Measurements from ENCODE around the gene COPA. TPM values are rescaled to one million over a fixed set of nuclear protein-coding genes. Genes with fewer than 3 reads are reported as not detected.

COPA gene
- polyA plus RNA-seq, 1 donor, result 126 TPM

DNA sequence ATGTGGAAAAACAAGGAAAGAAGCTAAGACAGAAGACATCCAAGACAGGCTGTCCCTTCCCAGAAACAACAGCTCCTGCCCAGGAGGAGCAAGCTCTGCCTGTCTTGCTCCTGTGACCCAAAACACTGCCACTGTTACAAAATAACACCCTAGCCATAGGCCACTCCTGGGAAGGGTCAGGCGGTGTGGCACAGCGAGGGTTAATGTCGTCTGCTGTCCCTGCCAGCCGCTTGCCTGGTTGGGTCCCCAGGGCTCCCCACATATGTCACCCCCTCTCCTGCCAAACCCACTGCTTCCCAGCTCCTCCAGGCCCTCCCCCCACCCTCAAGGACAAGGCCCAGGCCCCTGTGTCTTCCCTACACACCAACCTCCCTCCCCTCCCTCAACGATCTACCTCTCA lies 20.0 kb upstream of the COPA start:
- no peak for DNase-seq (ENCODE audit: low read depth)

DNA sequence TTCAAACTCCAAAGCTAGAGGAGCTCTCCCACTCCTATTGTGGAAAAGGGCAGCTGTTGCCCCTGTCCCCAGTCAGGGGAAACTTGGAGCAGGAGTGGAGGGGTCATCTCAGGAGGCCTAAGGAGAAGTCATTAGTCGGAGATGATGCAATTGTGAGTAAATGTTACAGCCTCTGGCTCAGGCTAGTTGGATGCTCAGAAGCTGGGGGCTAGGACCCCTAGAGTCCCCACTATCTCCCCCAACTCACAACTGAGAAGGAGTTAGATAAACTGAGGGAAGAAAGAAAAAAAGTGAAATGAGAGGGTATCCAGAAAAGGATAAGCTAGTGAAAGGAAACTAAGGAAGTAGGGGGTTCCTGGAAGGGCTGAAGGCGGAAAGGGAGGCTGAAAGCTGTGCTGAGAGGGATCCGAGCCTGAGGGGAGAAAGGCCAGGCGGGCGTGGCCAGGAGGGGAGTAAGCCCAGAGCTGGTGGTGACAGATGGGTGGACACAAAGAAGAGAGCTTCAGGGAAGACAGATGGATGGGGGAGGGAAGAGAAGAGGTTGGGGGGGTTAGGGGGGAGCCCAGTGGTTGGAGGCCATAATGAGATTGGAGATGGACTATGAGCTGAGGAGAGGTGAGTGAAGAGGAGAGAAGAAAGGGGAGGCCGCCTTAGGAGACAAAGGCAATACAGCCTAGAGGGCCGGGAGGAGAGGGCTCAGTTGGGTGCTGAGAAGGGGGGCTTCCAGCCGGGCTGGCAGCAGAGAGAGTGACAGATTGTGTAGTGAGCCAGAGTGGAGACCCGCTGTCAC lies 19.3 kb upstream of the COPA start:
- DNase-seq (ENCODE audit: low read depth), result no peak

DNA sequence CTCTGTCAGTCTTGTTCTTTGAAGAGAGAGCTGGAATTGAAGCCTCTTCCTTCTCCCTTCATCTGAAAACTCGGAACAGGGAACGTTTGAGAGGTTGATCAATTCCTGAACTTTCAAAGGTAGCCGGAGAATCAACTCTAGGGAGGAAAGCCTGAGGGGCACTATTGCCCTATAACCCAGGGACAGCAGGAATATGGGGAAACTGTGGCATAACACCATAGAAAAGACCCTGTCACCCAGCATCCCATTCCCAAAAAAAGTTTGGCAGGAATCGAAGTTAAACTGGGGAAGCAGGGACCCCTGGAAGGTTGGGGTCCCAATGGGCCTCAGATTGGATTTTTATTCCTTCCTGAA lies 18.7 kb upstream of the COPA start:
- DNase-seq (ENCODE audit: low read depth), result no peak

DNA sequence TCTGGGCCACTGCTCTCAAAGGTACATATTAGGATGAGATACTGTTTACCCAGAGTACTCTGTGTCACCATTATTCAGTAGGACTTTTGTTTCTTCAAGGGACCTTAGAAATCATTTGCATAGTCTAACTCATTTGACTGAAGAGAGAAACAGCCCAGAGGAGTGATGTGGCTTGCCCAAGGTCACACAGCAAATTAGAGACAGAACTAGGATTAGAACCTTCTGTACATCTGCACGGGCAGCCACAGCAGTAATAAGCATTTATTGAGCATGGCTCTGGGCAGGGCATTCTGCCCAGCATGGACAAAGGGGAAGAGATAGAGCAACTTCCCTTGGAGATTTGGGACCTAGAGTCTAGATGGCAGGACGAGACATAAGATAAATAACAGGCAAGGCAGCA lies 18.1 kb upstream of the COPA start:
- no peak for DNase-seq (ENCODE audit: low read depth)

DNA sequence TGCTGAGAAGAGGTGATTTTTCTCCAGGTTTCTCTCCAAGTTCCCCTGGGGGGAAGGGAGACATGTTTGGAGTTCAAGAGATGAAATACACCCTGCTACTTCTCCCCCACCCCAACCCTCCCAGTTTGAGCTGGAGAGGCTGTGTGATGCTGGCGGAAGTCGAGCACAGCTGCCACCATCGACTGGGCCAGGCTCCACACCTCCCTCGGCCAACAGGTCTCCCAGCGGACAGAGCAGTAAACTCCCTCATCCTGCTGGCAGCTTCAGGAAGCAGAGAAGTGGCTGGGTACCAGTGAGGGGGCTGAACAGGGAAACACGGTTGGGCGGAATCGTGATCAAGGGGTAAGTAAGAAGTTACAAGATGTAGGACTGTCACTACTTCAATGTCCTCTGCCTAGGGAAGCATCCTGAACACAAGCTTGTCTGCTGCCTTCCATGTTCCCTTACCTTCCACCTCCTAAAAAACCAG lies 17.2 kb upstream of the COPA start:
- no peak for DNase-seq (ENCODE audit: low read depth)

DNA sequence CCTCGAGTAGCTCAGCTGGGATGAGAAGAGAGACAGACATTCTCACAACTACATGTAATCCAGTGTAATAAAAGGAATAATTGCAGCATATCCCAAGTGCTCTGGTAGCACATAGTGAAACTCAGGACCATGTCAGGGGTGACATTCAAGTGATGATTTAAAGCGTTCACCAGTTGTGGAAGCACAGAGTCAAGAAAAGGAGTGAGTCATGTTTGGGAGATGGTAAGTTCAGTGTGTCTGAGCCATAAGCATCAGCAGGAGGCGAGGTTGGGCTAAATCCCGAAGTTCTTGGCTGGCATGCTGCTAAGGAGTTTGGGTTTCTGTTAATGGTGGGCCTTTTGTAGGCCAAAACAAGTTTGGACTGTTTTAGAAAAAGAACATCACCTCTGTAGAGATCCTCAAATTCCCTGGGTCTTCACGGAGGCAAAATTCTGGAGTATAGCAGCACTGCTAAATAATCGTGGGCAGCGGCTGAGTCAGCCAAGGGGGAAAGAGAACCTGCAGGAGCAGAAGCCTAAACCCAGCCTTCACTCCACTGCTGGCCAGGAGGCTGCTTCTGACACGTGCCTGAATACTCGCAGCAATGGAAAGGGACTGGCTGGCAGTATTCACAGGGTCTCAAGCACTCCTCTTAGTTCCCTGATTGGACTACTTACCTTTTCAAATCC lies 16.6 kb upstream of the COPA start:
- no peak for DNase-seq (ENCODE audit: low read depth)

DNA sequence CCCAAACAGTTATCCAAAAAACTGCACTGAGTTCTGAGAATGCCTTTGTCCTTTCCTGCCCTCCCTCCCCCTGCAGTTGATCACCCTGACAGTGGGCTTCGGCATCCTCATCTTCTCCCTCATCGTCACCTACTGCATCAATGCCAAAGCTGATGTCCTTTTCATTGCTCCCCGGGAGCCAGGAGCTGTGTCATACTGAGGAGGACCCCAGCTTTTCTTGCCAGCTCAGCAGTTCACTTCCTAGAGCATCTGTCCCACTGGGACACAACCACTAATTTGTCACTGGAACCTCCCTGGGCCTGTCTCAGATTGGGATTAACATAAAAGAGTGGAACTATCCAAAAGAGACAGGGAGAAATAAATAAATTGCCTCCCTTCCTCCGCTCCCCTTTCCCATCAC lies 15.0 kb upstream of the COPA start:
- DNase-seq (ENCODE audit: low read depth), result no peak

DNA sequence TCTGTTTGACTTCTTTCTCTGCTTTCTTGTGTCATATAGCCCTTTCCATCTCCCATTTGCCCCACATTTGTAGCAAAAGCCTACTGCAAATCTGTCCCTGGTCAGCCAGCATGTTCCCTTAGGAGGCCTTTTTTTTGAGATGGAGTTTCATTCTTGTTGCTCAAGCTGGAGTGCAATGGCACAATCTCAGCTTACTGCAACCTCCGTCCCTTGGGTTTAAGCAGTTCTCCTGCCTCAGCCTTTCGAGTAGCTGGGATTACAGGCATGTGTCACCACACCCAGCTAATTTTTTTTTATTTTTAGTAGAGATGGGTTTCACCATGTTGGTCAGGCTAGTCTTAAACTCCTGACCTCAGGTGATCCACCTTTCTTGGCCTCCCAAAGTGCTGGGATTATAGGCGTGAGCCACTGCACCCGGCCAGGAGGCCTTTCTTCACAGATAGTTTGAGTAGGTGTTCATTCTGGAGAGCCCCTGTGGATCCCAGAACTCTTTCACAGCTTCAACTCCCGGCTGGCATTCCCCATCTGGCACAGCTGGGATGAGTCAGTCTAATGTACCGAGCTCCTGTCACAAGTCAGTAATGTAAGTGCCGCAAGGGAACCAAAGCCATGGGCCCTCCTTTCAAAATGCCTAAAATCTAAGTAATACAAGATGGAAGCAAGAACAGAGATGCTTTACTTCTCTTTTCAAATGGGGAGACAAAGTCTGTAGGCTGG lies 14.4 kb upstream of the COPA start:
- no peak for DNase-seq (ENCODE audit: low read depth)

DNA sequence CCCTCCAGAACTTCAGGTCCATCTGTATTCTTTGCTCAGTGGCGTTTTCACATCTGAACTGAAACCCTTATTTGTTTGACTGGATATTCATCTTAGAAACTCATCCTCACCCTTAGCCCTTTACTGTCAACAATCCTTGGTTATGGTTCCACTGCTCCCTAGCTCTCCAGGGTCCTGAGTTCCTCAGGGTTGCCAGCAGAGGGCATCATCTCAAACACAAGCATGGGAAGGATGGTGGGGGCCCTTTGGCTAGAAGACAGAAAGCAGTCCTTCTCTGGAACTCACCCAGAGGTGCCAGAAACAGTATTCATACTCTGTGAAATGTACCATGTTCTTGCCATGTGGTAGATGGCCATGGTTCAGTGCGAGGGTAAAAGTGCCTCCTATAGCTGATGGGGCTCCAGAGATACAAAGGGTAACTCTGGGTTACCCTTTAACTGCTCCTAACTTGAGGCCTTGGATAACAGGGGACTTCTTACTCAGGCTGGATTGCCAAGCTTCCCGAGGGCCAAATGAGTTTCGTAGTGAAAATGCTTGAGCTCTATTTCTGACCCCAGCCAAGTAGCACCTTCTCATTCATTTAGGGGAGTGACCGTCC lies 11.4 kb upstream of the COPA start:
- no peak for DNase-seq (ENCODE audit: low read depth)

DNA sequence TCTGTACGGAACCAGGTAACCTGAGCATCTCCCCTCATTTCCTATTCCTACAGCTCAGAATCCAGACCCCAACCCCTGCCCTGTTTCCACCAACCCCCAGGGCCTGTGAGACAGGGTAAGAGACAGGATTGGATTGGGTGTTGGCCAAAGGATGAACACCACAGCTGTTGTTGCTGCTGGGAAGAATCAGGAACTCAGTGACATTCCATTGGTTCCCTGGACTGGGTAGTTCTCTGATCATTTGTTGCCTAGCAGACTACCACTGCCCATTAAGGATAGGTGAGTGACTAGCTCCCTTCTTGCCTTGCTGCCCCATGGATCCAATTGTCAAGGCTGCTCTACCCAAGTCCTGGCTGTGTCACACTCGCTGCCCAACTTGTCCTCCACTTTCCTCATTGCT lies 10.2 kb upstream of the COPA start:
- no peak for DNase-seq (ENCODE audit: low read depth)

DNA sequence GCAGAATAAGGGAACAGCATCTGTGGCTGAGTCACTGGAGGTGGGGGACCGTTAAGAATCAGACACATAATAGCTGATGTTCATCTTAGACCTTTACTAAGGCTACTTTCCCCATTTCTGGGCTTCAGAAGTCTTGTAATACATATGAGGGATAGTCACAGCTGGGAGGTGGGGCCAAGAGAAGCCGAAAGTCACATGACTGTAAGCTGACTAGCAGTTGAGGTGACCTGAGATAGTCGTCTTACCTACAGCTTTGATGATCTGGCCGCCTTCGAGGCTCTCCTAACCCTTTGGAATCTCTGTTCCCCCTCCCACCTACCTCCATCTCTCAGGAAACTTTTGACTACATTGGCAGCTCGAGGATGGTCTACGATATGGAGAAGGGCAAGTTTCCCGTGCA lies 9.5 kb upstream of the COPA start:
- no peak for DNase-seq (ENCODE audit: low read depth)

DNA sequence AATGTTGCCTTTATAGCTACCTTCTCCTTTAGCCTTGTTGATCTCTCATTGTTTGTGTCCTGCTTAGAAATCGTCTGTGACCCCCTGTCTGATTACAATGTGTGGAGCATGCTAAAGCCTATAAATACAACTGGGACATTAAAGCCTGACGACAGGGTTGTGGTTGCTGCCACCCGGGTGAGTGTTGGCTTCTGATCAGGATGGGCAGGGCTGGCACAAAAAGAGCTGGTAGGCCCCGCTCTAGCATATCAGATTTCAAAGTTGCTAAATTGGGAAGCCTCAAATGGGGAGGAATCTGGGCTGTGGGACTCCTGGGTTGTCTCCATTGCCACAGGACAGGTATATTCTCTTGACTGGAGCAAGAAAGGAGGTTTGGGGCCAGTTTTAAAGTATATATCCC lies 8.6 kb upstream of the COPA start:
- no peak for DNase-seq (ENCODE audit: low read depth)

DNA sequence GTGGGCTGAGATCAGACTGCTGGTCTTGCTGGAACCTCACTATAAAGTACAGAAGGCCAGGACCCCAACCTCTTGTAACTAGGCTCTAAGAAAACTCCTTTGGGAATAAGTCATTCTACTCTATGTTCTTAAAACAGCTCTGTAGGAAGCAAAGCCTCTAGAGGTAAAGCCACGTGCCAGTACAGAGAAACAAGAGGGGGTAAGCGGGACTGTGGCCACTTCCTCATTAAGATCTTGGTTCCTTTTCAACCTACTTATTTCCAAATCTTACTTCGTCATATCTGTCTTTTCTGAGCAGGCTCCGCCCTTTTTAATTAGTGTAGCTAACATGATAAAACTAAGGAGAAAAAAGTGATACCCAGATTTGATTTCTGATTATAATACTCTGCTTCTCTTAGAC lies 3.9 kb upstream of the COPA start:
- no peak for DNase-seq (ENCODE audit: low read depth)

DNA sequence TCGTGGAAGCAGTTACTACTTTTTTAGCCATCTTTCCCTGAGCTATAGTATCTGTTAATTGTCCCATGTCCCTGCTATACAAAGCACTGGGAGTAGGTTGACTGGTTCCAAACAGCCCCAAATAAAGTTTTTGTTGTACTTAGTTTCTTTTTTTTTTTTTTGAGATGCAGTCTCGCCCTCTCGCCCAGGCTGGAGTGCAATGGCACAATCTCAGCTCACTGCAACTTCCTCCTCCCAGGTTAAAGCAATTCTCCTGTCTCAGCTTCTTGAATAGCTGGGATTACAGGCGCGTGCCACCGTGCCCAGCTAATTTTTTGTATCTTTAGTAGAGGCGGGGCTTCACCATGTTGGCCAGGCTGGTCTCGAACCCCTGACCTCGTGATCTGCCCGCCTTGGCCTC lies 3.4 kb upstream of the COPA start:
- DNase-seq (ENCODE audit: low read depth), result no peak

DNA sequence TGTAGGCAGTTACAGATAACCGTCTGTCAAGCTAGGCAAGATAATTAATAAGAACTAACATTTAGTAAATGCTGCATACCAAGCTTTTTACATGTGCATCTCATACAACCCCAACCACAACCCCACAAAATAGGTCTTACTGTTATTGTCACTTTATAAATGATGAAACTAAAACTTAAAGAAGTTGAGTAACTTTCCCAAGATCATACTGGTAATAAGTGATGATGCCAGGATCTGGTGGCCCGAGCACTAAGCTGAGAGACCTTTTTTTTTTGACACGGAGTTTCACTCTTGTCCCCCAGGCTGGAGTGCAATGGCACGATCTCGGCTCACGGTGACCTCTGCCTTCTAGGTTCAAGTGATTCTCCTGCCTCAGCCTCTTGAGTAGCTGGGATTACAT lies 1.9 kb upstream of the COPA start:
- no peak for DNase-seq (ENCODE audit: low read depth)

DNA sequence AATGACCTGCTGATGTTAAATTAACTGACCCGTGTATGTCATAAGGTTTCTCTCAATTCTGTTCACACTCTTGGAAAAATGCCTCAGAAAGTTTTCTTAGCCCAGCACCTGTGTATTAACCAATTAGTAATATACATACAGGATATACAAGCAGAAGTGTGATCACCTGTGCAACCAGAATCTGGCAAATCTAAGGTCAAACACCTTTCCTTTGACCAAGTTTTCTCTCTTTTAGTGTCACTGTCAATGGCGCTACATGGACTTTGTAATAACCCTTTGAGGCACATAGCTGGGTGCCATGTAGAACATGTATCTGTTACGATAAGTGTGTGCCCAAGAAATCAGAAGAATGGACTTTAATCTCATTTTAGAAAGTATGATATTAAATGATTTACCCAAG lies 1.2 kb upstream of the COPA start:
- DNase-seq (ENCODE audit: low read depth), result no peak

DNA sequence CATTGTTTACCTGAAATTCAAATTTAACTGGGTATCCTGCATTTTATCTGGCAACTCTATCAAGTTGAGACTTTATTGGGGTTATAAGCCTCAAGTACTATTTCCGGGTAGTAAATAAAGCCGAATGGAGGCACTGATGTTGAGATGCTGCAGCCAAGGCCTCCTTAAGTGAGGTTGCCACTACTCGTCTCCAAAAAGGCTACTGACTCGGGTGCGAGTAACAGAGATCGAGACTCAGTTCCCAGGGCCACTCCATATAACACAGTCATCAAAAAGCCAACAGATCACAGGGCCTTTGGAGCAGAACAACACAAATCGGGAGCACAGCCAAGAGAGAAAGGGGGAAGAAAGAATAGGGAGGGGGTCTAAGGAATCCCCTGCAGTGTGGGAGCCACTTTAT lies 524 bp downstream of the COPA start:
- no peak for DNase-seq (ENCODE audit: low read depth)

DNA sequence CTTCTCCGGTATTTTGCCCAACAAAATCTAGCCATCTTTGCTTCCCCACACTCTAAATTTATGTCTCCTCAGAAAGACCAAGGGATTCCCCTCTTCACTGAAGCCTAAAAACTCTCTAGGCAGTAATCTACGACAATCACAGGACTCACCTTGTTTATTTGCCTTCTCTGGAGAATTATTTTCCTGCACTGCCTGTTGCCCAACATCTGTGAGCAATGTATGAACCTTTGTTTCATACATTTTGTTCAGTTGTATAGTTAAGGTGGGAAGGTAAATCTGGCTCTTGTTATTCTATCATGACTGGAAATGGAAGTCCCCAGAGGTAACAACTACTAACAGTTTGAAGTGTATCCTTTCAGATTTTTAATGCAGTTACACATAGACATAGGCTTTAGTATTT lies 2.2 kb downstream of the COPA start:
- no peak for DNase-seq (ENCODE audit: low read depth)

DNA sequence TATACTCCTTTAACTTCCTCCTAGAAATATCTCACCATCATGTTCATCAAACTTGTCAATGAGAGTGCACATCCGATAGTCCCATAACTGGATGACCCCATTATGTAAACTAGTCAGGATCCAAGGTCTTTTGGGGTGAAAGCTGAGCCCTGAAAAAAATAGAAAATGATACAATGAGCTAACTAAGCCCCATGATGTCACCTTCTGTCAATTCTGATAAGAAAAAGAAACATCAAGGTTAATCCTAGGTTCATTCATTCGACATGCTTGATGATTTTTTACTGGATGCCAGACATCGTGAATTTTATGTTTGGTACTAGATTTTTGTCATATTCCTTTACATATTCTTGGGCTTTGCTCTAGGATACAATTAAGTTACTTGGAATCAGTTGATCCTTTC lies 2.9 kb downstream of the COPA start:
- no peak for DNase-seq (ENCODE audit: low read depth)

DNA sequence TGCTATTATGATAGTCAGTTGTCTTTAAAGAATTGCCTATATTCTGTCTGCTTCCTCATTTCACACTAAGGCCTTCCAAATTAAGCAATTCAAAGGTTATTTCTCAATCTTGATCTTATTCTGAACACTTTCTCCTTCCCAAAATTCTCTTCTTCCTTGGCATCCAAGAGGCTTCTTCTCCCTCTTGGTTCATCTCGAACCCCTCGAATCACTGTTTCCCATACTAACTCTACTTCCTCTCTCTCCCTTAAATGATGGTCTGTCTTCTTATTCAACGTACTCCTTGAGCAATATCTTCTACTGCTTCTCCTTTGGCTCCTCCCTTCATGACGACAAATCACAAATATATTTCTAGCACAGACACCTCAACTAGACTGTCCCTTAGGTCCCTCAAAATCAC lies 4.5 kb downstream of the COPA start:
- DNase-seq (ENCODE audit: low read depth), result no peak

DNA sequence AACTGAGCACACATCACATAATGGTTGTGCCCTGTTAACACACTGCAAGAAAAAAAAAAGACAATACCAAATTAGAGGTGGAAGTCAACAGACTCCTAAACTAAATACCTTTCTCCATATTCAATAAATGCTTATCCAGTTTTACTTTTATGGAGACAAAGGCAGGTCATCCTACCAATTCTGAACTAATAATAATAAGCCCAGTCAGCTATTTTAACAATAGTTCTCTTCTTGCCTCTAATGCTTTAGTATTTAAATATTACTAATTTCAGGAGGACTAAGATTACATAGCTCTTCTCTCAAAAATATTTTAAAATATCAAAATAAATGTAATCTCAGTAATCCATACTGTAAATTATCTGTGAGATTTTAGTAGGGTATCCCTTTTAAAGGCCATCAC lies 10.5 kb downstream of the COPA start:
- no peak for DNase-seq (ENCODE audit: low read depth)

DNA sequence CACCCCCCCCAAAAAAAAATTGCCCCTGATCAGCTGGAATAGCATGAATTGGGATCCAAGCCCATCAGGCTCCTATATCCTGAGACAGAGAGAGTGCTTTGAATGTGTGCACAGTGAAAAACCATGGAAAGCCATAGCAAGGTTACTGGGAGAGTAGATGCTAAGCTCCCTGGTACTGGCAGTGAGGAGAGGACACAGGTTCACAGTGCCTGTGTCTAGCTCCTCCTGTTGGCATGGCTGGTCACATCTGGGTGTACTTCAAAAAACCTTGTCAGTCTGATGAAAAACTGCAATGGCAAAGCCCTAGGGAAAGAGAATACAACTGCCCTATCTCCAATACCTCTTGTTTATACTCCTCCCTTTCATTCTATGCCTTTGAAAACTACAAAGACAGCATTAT lies 12.9 kb downstream of the COPA start:
- no peak for DNase-seq (ENCODE audit: low read depth)

DNA sequence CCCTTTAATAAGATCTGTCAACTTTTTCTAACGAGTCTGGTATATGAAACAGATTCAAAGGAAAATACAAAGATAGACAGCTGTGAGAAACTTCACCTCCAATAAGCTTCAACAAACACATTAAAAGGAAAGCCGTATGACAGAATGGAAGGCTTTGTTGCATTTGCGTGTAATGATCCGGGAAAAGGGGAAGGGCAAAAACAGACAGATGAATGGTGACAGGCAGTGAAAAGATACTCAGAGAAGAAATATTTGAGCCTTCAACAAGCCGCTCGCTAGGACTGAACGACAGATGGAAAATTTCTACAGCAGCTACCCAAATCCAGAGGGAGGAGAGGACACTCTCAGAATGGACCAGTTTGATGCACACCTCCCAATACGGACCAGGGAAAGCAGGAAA lies 14.9 kb downstream of the COPA start:
- DNase-seq (ENCODE audit: low read depth), result no peak
